ENCODE measurements around the gene OR52R1. TPM values are rescaled to one million over a fixed set of nuclear protein-coding genes. Genes with fewer than 3 reads are reported as not detected.

The OR52R1 gene
- total and polyA plus RNA-seq, 2 of the 13 experiments (the other 11 are each of a cell fraction or from before 2014, with no cell fraction given) = not detected

DNA sequence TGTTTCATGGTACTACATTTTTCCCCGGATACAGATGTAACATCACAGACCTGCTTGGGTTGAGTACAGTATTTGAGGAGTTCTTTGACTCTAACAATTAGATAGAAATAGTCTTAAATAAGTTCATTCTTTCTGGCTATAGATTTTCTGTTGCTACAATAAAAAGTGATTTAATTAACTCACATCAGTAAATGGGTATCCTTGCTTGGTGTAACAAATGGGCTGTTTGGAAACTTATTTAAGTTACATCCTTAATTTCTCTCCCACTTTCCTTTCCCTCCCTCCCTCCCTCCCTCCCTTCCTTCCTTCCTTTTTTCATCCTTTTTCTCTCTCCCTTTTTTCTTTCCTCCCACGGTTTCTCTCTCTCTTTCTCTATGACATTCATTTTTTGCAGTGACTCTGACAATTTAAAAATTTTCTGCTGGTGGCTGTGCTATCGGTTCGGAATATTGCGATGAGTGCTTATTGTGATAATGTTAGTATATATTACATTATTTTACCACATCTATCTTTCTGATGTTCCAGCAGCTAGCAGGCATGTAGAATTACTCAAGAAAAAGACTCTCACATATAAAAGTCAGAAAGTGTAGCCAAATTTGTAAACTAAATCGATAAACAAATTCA lies 37.6 kb downstream of the OR52R1 start:
- Histone ChIP-seq H3K4me1 (ENCODE audit: insufficient read depth, low read length) (no peaks in the 10 kb centered on the region), H3K4me2 (ENCODE audit: low read depth, low read length) (no peak overlapping the region), H3K79me2 (ENCODE audit: insufficient read depth, low read length) (no peaks in the 10 kb centered on the region), H3K9ac (ENCODE audit: insufficient read depth, low read depth, low read length) (no peak overlapping the region), H3K27ac (ENCODE audit: extremely low read length, insufficient read depth, low read length) (no peak overlapping the region), H3K27me3 (ENCODE audit: control insufficient read depth in 1 of 2, insufficient read depth in 2 of 2, low read length in 2 of 2) (no peaks in the 10 kb centered on the region), H4K20me1 (ENCODE audit: insufficient read depth, low read length) (no peaks in the 10 kb centered on the region), H3K4me3 (replicated peaks in 1 of 3; ENCODE audit: insufficient read depth in 1 of 3, low read depth in 2 of 3, low read length in 3 of 3) (no peak overlapping the region), H3K36me3 (replicated peaks in 1 of 2; ENCODE audit: control insufficient read depth in 1 of 2, insufficient read depth in 2 of 2, low read length in 2 of 2) (no peaks in the 10 kb centered on the region), H2AFZ (ENCODE audit: low read length) (no peak overlapping the region), H3K9me3 (ENCODE audit: low read length) (no peaks in the 10 kb centered on the region)
- ChIA-PET CTCF (ENCODE audit: low intra/inter-chr PET ratio, low total read pairs) (no interaction called here), POLR2A (no interaction called here)
- no peak for FAIRE-seq
- intact Hi-C loops (cut with micrococcal nuclease; ENCODE audit: unreplicated experiment) = no loop called here
- 24% methylated on average over 6 of the region's 6 CpGs for WGBS (ENCODE audit: low lambda C conversion rate)
- BruUV-seq (replicated peaks) = no TSS peak
- 0 out of 2 replicates have a peak, but pooled peaks have one; percentile 51 for TF ChIP-seq PCBP1 (IDR thresholded peaks at IDR 0.05; ENCODE audit: borderline replicate concordance, low read depth, low read length)
- no peak for TF ChIP-seq NR1H2 (CRISPR knock-in tag; IDR thresholded peaks at IDR 0.05; ENCODE audit: borderline replicate concordance, low read depth)
- peak; percentile 98 for TF ChIP-seq HNRNPK (IDR thresholded peaks at IDR 0.05; ENCODE audit: low read depth, low read length, poor library complexity, severe bottlenecking)
- no peak for DNase-seq (ENCODE audit: low spot score)
- no peak for ATAC-seq
- in situ Hi-C loops (cut with HindIII; ENCODE audit: extremely low pct_ligation_motif_present, low pct_unique_long_range_greater_than_20kb) = no loop called here

DNA sequence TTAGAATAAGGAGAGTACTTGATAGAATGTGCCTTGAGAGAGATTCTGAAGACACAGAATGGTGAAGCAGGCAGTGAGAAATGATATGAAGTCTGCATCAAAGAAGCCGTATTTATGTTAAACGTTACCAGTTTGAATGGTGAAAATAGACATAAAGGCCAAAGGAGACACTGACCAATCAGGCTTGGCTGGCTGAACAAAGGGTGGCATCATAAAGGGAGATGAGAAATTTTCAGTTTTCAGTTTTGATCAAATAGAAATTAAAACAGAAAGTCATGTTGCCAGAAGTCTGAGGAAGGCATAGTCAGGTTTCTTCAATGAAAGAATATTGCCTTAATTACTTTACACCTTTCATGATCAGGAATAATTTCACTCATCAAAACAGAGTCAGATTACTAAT lies 41.1 kb downstream of the OR52R1 start:
- FAIRE-seq (no peak), ATAC-seq (no peak), DNase-seq (ENCODE audit: low spot score) (no peak)
- TF ChIP-seq TAF1 (CRISPR knock-in tag; IDR thresholded peaks at IDR 0.05) = no peak
- TF ChIP-seq MEIS2 (CRISPR knock-in tag; IDR thresholded peaks at IDR 0.05) = no peak
- TF ChIP-seq ZFP91 (CRISPR knock-in tag; IDR thresholded peaks at IDR 0.05; ENCODE audit: borderline replicate concordance) = no peak
- TF ChIP-seq THAP8 (CRISPR knock-in tag; IDR thresholded peaks at IDR 0.05; ENCODE audit: borderline replicate concordance) = no peak
- TF ChIP-seq ZNF597 (CRISPR knock-in tag; IDR thresholded peaks at IDR 0.05) = no peak
- no peak for TF ChIP-seq HNF4A (CRISPR knock-in tag; IDR thresholded peaks at IDR 0.05)
- no peak for TF ChIP-seq ZFP36L1 (CRISPR knock-in tag; IDR thresholded peaks at IDR 0.05)
- Histone ChIP-seq H3K4me1 (ENCODE audit: insufficient read depth, low read length) (no peaks in the 10 kb centered on the region), H3K4me3 (replicated peaks in 1 of 3; ENCODE audit: insufficient read depth in 1 of 3, low read depth in 2 of 3, low read length in 3 of 3) (no peak overlapping the region), H3K9me3 (ENCODE audit: low read length) (no peaks in the 10 kb centered on the region), H3K27ac (ENCODE audit: extremely low read length, insufficient read depth, low read length) (no peak overlapping the region), H3K27me3 (ENCODE audit: control insufficient read depth in 1 of 2, insufficient read depth in 2 of 2, low read length in 2 of 2) (no peaks in the 10 kb centered on the region), H2AFZ (ENCODE audit: low read length) (no peak overlapping the region), H3K36me3 (replicated peaks in 1 of 2; ENCODE audit: control insufficient read depth in 1 of 2, insufficient read depth in 2 of 2, low read length in 2 of 2) (no peaks in the 10 kb centered on the region), H3K9ac (ENCODE audit: insufficient read depth, low read depth, low read length) (no peak overlapping the region), H4K20me1 (ENCODE audit: insufficient read depth, low read length) (no peaks in the 10 kb centered on the region), H3K4me2 (ENCODE audit: low read depth, low read length) (no peak overlapping the region), H3K79me2 (ENCODE audit: insufficient read depth, low read length) (no peaks in the 10 kb centered on the region)
- intact Hi-C loops (cut with micrococcal nuclease; ENCODE audit: unreplicated experiment) = no loop called here
- ChIA-PET CTCF (ENCODE audit: low intra/inter-chr PET ratio, low total read pairs) (no interaction called here), POLR2A (no interaction called here)
- no TSS peak for BruUV-seq (replicated peaks)
- in situ Hi-C loops (cut with HindIII; ENCODE audit: extremely low pct_ligation_motif_present, low pct_unique_long_range_greater_than_20kb) = no loop called here
- WGBS (ENCODE audit: low lambda C conversion rate) = 0% methylated on average over 2 of the region's 2 CpGs
